Activated T-cell treated with anti-CD3 and anti-CD28 coated beads for 24 hours (primary cell): ENCODE measurements around the gene SUSD3.

Experiments
- DNase-seq: peaks from one replicate; pipeline ENCODE4 v3.0.0-alpha.2; 2020; ENCODE audit warnings: low read depth

The SUSD3 gene

DNA sequence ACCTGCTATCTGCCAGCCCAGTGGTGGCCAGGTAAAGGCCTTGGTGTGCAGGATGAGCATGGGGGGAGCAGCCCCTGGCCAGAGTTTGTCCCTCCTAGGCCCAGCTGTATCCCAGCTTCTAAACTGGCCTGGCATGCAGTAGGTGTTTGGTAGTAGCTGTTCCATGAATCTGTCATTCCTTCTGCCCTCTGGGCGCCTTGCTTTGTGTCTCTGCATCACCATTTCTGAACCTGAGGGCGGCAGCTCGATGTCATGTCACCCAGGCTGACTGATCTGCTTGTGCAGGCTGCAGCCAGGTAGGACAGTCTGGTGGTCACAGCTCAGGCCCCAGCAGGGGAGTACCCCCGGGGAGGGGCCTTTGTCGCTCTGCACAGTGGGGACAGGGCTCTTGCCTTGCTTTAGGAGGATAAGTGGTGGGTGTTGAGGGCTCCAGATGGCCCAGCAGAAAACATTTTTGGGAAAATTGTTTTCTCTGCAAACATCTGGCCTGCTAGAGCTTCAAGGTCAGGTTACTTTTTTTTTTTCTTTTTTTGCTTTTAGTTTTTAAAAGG is 4.6 kb upstream of the SUSD3 start:
- no peak for DNase-seq

DNA sequence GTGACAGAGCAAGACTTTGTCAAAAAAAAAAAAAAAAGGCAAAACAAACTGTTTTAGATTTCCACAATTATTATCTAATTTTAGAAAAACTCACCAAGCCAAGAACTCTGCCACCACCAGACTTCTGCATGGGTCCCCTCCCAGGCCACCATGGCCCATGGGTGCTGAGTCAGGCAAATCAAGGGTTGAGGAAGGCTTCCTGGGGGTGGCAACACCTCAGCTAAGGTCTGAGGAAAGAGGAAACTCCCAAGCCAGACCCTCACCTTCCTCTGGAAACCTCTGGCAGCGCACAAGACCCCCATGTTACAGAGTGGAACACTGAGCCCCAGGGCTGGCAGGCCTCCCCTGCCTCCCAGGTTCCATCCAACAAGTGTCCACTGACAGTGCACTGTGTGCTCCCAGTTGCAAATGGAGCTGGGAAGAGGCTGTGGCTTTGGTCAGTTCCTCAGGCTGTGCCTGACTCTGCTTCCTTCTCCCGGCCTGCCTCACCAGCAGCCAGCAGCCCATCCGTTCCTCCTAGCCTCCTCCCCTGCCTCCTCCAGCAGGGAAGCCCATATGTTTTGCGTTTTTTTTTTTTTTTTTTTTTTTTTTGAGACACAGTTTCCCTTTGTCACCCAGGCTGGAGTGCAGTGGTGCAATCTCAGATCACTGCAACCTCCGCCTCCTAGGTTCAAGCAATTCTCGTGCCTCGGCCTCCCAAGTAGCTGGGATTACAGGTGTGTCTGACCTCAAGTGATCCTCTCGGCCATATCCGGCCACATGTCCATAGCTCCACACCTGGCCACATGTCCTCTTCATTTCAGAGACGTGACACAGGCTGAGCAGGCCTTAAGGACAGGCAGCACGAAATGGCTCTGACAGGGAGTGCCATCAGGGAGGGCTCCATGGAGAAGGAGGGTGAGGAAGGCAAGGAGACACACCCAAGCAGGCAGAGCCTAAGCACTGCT is 3.5 kb upstream of the SUSD3 start:
- DNase-seq, result no peak

DNA sequence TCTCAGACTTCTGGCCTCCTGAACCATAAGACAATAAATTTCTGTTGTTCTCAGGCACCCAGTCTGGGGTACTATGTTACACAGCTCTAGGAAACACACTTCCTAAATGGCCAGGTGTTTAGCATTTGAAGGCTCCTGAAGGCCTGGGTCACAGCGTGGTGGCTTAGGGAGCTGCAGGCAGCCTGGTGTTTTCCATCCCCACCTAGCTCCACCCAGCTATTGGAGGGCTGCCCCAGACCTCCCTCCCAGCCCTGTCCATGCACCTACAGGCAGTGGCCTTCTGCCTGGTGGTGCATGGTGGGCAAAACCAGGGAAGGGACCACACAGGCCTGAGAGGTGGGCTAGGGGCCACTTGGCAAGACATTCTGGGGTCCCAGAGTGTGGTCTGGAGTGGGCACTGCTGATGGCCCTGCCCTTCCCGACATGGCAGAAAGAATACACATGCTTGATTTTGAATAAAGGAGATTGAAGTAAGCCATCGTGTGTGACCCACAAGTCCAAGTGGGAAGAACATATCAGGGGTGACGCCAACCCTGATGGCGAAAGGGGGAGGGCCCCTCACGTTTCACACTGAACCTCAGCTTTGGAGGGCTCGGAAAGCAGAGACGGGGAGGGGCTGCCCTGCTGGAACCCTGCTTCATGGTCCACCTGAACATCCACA is 1.3 kb upstream of the SUSD3 start:
- no peak for DNase-seq

DNA sequence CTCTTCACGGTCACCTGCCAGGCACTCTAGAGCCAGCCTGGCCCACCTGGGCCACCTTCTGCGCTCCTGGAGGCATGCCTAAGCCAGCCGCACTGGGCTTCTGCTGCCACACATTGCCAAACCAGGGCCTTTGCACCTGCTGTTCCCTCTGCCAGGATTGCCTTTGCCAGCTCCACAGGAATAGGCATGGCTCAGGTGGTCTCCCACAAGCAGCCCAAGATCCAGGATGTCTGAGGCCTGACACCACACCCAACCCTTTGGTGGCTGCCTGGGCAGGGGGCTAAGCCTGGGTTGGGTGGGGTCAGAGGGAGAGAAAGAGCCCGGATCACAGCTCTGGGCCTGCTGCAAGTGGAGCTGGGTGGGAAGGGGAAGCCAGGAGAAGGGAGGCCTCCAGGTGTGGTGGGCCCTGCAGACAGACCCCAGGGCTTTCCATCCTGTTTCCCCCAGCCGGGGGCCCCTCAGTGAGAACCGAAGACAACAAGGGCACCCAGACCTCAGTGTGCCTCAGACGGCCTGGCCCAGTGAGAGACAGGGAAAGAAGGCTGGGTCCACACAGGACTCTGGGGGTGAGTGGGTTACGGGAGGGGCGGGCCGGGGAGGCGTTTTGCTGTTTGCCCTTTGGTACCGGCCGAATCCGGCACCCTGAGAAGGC is 672 bp upstream of the SUSD3 start:
- DNase-seq, result no peak

DNA sequence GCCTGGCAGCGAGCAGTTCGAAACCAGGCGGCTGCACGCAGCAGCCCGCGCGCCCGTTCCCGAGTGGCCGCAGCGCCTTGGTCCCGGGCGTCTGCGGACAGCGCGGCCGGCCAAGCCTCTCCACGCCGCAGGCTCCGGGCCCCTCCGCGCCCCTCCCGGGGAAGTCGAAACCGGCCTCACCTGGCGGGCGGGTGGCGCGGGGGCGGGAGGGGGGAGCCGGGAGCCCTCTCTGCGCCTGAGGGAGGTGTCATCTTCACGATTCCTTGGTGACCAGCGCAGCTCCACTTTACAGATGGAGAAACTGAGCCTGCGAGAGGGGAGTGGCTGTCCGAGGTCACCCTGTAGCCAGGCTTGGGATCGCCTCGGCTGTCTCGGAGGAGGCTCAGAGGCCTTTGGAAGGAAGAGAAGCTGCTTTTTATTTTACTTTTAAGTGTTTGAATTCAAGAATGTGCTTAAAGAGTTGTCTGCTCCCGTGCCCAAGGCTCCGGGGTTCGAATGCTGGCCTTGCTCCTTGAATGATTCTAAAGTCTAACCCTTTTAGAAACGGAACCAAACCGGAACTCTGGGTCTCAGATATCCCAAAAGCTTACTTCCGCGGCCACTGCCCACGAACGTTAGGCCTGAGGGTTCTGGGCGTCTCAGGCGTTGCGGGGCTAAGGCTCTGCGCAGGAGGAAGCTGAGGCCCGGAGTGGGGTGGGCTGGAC is 662 bp downstream of the SUSD3 start:
- DNase-seq, result no peak

DNA sequence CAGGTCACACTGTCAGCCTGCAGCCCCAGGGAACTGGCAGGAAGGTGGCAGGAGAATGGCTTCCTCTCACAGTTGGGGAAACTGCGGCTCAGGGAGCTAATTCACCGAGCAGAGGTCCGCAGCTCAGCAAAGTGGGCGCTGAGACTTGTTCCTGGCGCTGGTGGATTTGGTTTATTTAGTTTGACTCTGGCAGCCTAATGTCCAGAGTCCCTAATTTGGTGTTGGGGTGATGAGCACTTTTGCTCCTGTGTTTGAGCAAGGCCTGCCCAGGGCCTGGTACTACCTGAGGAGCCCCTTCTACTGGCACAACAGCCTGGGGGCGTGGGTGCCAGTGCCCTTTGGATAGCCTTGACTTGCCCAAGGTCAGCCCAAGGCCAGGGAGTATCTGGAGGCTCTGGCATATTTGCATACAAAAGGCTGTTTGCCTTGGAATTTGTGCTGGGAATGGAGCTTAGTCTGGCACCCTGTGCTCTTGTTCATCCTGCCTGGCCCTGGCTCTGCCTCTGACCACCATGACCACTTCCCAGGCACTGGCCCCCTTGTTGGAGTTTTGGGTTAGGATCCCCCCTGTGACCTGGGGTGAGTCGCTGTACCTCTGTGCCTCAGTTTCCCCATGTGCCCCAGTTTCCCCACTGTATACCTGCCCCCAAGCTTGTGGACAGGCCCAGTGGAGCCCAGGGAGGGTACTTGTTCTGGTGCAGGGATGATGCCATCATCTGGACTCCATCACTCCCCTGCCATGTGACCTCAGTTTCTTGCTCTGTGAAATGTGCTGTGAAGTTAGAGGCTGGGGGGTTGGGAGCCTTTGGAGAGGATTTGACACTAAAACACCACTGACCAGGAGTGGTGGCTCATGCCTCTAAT is 1.4 kb downstream of the SUSD3 start:
- no peak for DNase-seq

DNA sequence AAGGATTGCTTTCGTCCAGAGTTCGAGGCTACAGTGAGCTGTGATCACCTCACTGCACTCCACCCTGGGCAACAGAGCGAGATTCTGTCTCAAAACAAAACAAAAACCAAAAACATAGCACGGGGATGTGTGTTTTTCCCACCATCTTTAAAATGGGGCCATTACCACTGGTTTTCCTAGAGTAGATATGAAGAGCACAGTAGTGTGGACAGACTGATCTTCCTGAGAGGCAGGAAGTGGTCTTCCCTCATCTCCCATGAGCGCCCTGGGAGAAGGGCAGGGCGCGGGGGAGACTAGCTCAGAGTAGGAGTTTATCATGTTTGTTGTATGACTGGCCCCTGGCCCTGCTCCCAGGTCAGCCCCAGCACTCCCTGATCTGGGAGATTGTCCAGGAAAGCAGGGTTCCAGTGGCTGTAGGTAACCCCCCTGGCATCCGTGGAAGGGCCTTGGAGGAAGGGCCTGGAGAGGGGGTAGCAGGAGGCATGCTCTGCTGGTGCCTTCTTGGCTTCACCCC is 2.3 kb downstream of the SUSD3 start:
- DNase-seq, result no peak

DNA sequence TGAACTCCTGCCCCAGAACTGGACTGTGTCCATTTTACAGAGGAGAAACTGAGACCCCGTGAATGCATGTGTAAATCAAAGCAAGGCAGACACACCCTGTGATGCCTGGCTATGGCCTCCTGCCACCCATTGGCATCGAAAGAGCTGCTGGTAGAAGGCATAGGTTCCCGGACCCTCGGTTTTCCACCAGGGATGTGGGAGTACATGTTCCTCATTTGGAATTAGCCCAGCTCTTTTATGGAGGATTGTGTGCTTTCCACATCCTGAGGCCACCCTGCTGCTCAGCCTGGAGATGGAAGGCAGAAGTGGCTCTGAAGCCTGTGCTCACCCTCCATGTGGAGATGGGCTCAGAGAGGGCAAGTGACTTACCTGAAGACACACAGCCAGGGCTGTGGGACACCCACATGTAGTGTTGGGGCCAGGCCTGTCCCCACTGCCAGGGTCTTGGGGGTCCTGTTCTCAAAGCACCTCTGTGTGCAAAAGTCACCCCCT is 2.8 kb downstream of the SUSD3 start:
- no peak for DNase-seq

DNA sequence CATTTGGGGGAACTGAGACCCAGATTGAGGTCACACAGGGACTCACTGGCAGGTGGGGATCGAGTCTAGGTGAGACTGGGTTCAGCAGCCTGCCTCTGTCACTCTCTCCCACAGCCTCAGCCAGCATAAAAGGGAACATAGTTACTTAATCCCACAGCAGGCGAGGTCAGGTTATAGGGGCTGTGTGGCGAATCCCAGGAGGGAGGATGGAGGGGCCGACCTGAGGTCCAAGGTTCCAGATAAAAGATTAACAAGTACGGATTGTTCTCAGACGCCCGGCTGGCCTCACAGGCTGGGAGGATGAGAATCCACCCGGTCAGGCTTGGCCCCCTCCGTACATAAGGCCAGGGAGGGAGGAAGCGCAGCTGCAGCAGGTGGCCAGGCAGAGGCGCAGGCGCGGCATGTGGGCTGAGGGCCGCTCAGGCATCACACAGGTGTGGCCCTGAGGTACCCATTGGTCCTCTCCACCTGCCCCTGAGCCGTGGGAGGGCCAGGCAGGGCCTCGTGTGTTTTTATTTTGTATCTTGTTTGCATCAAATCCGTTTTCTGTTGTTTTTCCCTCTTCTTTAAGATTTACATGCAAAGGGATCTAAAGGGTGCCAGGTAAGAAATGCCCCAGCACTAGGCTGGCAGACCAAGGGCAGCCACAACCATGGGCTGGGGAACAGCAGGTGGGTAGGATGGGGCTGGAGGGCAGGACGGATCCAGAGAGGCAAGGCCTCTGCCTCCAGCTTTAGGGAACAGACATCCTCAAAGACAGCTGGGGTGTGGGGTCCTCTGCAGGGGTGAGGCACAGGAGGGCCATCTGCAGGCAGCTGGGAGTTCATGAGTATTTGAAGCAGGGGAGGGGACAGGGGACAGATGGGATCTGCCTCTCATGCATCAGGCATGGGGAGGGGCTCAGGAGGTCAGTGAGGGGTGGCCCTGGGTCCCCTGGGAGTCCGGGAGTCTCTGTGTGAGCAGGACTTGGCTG is 3.6 kb downstream of the SUSD3 start:
- no peak for DNase-seq

DNA sequence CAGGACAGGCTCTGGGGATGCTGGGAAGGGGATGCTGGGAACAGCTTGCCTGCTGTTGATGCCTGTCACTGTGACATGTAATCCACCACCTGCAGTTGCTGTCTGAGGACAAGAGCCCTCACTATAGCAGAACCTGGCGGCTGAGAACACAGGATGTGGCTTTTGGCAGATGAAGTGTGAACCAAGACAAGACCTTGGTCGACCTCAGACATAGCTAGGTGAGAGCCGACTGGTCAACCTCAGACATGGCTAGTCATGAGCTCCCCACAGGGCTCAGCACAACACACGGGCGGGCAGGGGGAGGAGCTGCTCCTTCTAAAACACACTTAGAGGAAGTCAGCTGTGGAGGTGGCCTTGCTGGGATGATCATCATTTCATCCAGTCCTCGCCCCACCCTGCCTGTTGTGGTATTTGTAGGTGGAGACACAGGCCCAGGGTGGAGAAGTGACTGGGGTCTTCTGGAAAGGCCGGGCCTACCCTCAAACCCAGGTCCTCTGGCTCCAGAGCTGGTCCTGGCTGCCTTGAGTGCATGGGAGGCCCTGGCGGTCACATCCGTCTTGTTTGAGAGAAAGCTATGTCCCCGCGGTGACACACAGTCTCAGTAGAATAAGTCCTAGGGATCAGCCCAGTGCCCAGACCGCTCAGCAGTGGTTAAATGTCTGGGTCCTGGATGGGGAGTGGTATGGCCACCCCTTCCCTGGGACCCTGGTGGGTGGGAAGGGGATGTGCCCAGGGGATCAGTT is 6.1 kb downstream of the SUSD3 start:
- peak; percentile 79 for DNase-seq

DNA sequence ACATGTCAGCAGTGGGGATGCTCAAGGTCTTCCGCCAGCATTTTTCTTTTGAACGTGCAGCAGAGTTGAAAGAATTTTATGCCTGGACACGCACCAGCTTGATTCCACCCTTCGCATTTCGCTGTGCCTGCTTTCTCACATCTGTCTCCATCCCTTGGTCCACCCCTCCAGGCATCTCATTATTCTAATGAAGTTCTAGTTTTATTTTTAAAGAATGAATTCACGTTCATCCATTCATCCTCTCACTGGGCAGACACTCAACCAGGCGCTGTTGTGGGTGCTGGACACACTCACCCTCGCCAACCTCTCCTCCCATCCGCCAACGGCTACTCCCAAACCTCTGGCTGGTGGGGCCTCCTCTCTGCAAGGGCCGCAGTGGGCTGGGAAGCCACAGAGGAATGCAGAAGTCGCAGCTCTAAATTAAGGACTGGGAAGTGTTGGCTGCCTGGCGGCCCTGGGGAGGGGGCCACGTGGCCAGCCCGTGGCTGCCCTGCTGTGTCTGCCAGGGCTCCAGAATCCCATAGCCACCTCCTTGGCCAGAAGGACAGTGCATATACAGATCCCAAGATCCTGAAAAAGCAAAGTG is 6.7 kb downstream of the SUSD3 start:
- no peak for DNase-seq

DNA sequence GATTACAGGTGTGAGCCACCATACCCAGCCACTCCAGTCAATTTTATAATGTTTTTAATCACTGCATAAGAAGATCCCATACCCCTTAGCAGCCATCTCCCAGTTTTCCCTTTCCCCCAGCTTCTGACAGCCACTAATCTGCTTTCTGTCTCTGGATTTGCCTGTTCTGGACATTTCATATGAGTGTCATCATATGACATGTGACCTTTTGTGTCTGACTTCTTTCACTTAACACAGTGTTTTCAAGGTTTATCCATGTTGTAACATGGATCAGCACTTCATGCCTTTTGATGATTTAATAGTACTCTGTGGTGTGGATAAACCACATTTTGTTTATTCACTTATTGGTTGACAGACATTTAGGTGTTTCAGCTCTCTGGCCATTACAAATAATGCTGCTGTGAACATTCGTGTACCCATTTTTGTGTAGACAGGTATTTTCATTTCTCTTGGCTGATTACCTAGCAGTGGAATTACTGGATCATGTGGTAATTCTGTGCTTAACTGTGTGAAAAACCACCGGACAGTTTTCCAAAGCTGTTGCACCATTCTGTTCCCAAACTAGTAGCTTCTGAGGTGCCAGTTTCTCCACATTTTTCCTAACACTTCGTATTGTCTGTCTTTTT is 8.6 kb downstream of the SUSD3 start:
- no peak for DNase-seq

DNA sequence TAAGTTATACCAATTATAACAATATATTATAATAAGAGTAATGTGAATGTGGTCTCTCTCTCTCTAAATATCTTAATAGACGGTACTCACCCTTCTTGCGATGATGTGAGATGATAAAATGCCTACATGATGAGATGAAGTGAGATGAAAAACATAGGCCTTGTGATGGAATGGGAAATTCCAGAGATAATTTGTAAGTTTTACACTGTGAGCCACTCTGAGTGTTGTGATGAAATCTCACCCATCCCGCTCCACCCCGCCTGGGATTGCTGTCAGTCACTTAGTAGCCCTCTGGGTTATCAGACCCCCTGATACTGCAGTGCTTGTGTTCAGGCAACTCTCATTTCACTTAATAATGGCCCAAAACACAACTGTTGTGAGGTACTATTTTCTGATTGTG is 10.5 kb downstream of the SUSD3 start:
- DNase-seq, result no peak

DNA sequence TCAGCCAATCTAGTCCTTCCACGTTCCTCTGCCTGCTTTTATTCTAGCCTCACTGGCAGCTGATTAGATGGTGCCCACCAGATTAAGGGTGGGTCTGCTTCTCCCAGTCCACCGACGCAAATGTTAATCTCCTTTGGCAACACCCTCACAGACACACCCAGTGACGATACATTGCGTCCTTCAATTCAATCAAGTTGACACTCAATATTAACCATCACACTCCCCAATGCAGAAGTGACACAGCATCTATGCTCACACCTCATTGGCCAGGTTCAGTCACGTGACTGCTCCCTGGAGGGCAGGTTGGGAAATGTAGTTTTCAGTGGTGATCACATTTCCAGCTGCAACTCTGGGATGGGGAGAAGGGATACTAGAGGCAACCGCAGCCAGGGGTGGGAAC is 13.0 kb downstream of the SUSD3 start:
- DNase-seq, result no peak

DNA sequence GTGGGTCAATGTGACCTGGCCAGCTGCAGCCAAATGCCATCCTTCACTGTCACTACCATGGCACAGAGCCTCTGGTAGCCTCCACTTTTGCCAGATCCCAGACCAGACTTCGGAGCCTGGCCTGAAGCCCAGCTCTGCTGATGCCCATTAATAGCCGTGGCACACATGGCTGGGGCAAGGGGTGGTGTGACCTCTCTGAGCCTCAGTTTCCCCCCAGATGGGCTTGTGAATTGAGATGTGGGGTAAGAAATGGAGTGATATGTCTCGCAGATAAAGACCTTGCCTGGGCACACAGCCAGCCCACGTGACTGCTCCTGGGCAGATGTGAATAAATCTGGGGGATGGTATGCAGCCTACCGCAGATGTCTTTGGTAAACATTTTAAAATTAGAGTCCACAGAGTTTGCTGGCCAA is 13.9 kb downstream of the SUSD3 start:
- no peak for DNase-seq

DNA sequence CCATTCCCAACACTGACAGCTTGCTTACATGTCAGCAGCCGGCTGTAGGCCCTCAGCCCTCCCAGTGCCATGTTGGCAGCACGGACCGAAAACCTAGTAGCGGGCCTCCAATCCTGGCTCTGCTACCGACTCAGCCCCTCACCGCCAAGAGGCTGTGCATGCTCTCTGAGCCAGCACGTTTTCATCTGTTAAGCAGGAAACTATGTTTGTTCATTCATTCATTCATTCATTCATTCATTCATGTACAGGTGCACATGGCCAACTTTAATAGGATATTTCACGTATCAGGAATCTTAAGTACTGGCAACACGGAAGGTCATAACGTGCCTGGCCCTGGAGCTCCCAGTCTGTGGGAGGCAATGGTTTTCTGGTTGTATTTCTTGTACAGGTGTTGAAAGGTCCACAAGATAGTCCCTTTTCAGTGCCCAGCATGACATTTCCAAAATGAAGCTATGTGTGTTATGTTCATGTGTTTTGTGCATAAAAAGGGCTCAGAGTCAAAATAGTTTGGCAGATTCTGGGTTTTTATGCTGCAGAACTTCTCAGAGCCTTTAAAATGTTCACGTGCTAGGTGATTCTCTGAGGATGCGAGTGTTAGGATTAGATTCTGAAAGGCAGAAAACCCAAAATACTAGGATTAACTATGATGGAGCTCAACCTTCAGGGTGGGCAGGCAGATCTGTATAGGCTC is 17.7 kb downstream of the SUSD3 start:
- DNase-seq, result no peak

DNA sequence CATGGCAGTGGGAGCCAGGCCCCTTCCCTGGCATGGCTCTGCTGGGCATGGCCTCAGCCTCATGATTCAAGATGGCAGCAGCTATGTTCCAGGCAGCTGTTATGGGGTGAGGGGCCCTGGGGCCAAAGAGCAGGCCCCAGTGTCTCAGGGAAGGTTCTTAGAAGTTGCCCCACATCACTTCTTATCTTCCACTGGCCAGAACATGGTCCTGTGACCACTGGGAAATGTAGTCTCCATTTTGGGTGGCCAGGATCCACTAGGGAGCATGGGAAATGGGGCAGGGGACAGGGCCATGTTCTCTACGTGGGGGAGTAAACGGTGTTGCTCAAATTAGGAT is 18.3 kb downstream of the SUSD3 start:
- DNase-seq, result no peak
